ENCODE measurements around the gene DOCK4.

DOCK4 gene

DNA sequence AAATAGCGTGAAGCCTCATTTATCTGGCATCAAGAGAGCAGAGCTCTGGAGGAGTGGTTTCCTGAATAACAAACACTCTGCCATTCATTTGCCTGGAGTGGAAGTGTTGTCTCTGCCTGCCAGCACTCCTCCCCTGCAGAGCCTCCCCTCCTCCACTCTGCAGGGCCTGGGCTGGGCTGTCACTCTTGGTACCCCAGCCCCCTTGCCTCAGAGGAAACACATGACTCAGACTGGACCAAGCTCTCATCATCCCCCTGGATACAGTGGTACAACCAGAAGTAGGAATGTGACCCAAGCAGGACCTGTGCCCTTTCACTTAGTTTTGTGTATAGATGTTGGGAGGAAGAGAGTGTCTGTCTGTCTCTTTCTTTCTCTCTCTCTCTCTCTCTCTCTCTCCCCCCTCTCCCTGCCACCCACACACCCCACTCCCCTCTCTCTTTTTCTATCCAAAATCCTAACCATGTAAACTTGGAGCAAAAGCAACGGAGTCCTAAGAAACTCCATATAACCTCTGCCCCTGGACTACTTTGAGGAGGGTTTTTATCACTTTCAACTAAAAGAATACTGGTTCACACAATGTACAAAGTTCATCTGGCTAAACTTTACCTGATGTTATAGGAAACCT lies 43.9 kb downstream of the DOCK4 start:
- Histone ChIP-seq H3K9ac (ENCODE audit: low read length in 5 of 5) (no peak overlapping the region), H3K4me3 (ENCODE audit: low read depth in 1 of 5, low read length in 5 of 5) (no peak overlapping the region), H3K27ac (ENCODE audit: low read depth, low read length) (peak overlapping the region; percentile 34), H3K4me1 (ENCODE audit: control insufficient read depth in 5 of 5, insufficient read depth in 5 of 5, low read length in 5 of 5) (peaks cover 0 to 33% (median 7%) of the 10 kb centered on the region in 5 donors), H3K9me3 (ENCODE audit: control insufficient read depth in 5 of 5, low read length in 5 of 5) (no peaks in the 10 kb centered on the region), H3K27me3 (ENCODE audit: control insufficient read depth in 5 of 5, insufficient read depth in 4 of 5, low read length in 5 of 5) (no peaks in the 10 kb centered on the region), H3K36me3 (ENCODE audit: control insufficient read depth in 5 of 5, insufficient read depth in 5 of 5, low read length in 5 of 5) (no peaks in the 10 kb centered on the region)

DNA sequence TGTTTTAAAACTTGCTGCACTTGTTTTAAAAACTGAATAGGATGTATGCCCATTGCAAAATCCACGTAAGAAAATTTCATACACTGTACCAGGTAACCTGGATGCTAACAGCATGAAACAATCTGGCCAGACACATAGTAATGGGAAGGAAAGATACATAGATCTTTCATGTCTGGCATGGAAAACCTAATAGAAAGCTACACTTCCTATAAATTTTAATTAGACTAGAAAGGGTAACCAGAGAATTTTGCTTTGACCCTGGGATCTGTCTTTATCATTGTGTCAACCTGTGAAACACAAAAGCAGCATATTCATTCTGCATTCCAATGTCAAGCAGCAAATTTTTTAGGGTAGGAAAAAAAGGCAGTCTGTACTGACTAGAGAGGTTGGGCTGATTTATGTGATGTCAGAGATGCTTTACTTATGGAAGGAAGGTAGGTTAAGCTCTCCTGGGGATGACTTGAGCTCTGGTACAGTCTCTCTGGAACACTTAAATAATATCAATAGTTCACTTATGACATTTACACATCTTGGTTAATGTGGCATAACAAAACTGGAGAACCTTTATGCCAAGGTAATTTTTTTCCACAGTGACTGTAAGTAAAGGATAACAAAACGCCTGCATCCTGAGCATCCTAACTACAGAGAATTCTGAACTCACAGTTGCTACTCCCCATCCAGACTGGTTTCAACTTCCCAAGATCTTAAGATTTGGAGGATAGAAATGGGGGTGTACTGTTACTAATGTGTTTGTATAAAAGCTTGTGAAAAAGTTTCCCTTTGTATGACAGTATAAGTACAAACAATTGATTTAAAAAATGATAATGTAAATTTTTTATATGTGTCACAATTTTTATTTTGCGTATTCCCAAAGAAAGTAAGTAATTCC lies 44.7 kb downstream of the DOCK4 start:
- peaks cover 0 to 30% (median 7%) of the 10 kb centered on the region in 5 donors for H3K4me1 ChIP-seq (ENCODE audit: control insufficient read depth in 5 of 5, insufficient read depth in 5 of 5, low read length in 5 of 5)
- H3K9me3 ChIP-seq (ENCODE audit: control insufficient read depth in 5 of 5, low read length in 5 of 5) = no peaks in the 10 kb centered on the region
- H3K9ac ChIP-seq (ENCODE audit: low read length in 5 of 5) = no peak overlapping the region
- H3K36me3 ChIP-seq (ENCODE audit: control insufficient read depth in 5 of 5, insufficient read depth in 5 of 5, low read length in 5 of 5) = no peaks in the 10 kb centered on the region
- H3K27me3 ChIP-seq (ENCODE audit: control insufficient read depth in 5 of 5, insufficient read depth in 4 of 5, low read length in 5 of 5) = no peaks in the 10 kb centered on the region
- no peak overlapping the region for H3K4me3 ChIP-seq (ENCODE audit: low read depth in 1 of 5, low read length in 5 of 5)
- no peak overlapping the region for H3K27ac ChIP-seq (ENCODE audit: low read depth, low read length)

- H3K9ac ChIP-seq (ENCODE audit: low read length in 5 of 5) = no peak overlapping the region
- H3K27me3 ChIP-seq (ENCODE audit: control insufficient read depth in 5 of 5, insufficient read depth in 4 of 5, low read length in 5 of 5) = no peaks in the 10 kb centered on the region
- no peak overlapping the region for H3K4me3 ChIP-seq (ENCODE audit: low read depth in 1 of 5, low read length in 5 of 5)
- H3K36me3 ChIP-seq (ENCODE audit: control insufficient read depth in 5 of 5, insufficient read depth in 5 of 5, low read length in 5 of 5) = no peaks in the 10 kb centered on the region
- peak overlapping the region; percentile 15 for H3K27ac ChIP-seq (ENCODE audit: low read depth, low read length)
- no peaks in the 10 kb centered on the region for H3K9me3 ChIP-seq (ENCODE audit: control insufficient read depth in 5 of 5, low read length in 5 of 5)
- peaks cover 0 to 30% (median 7%) of the 10 kb centered on the region in 5 donors for H3K4me1 ChIP-seq (ENCODE audit: control insufficient read depth in 5 of 5, insufficient read depth in 5 of 5, low read length in 5 of 5)
Measured at GRCh38 chr7:112160771-112161150, 45.4 kb downstream of the DOCK4 start.

- Histone ChIP-seq H3K27me3 (ENCODE audit: control insufficient read depth in 5 of 5, insufficient read depth in 4 of 5, low read length in 5 of 5) (no peaks in the 10 kb centered on the region), H3K27ac (ENCODE audit: low read depth, low read length) (peak overlapping the region; percentile 15), H3K36me3 (ENCODE audit: control insufficient read depth in 5 of 5, insufficient read depth in 5 of 5, low read length in 5 of 5) (no peaks in the 10 kb centered on the region), H3K4me1 (ENCODE audit: control insufficient read depth in 5 of 5, insufficient read depth in 5 of 5, low read length in 5 of 5) (peaks cover 0 to 30% (median 7%) of the 10 kb centered on the region in 5 donors), H3K9me3 (ENCODE audit: control insufficient read depth in 5 of 5, low read length in 5 of 5) (no peaks in the 10 kb centered on the region), H3K9ac (ENCODE audit: low read length in 5 of 5) (no peak overlapping the region), H3K4me3 (ENCODE audit: low read depth in 1 of 5, low read length in 5 of 5) (no peak overlapping the region)
Measured at GRCh38 chr7:112160130-112160770, 45.9 kb downstream of the DOCK4 start.

DNA sequence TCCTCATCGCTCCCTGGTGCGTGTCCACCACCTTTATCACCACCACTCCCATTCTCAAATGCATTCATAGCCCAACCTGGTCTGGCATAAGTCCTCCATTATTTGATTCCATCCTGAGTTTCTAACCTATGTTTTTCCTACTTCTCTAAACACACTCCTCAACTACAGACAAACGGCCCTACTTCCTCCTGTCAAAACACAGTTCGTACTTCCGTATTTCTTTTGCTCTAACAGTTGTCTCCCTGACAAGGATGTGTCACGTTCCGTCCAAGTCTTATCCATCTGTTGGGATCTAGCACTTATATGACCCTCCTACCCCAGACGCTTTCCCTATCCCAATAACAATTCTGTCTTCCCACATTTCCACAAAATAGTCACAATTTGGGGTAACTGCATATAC lies 46.8 kb downstream of the DOCK4 start:
- no peak overlapping the region for H3K9ac ChIP-seq (ENCODE audit: low read length in 5 of 5)
- no peak overlapping the region for H3K4me3 ChIP-seq (ENCODE audit: low read depth in 1 of 5, low read length in 5 of 5)
- H3K27me3 ChIP-seq (ENCODE audit: control insufficient read depth in 5 of 5, insufficient read depth in 4 of 5, low read length in 5 of 5) = no peaks in the 10 kb centered on the region
- no peaks in the 10 kb centered on the region for H3K36me3 ChIP-seq (ENCODE audit: control insufficient read depth in 5 of 5, insufficient read depth in 5 of 5, low read length in 5 of 5)
- H3K9me3 ChIP-seq (ENCODE audit: control insufficient read depth in 5 of 5, low read length in 5 of 5) = no peaks in the 10 kb centered on the region
- H3K27ac ChIP-seq (ENCODE audit: low read depth, low read length) = no peak overlapping the region
- H3K4me1 ChIP-seq (ENCODE audit: control insufficient read depth in 5 of 5, insufficient read depth in 5 of 5, low read length in 5 of 5) = peaks cover 0 to 30% (median 7%) of the 10 kb centered on the region in 5 donors

- Histone ChIP-seq H3K27ac (ENCODE audit: low read depth, low read length) (no peak overlapping the region), H3K4me1 (ENCODE audit: control insufficient read depth in 5 of 5, insufficient read depth in 5 of 5, low read length in 5 of 5) (peaks cover 0 to 17% (median 1%) of the 10 kb centered on the region in 5 donors), H3K9me3 (ENCODE audit: control insufficient read depth in 5 of 5, low read length in 5 of 5) (no peaks in the 10 kb centered on the region), H3K27me3 (ENCODE audit: control insufficient read depth in 5 of 5, insufficient read depth in 4 of 5, low read length in 5 of 5) (no peaks in the 10 kb centered on the region), H3K36me3 (ENCODE audit: control insufficient read depth in 5 of 5, insufficient read depth in 5 of 5, low read length in 5 of 5) (no peaks in the 10 kb centered on the region), H3K9ac (ENCODE audit: low read length in 5 of 5) (no peak overlapping the region), H3K4me3 (ENCODE audit: low read depth in 1 of 5, low read length in 5 of 5) (no peak overlapping the region)
Measured at GRCh38 chr7:112157072-112157471, 49.1 kb downstream of the DOCK4 start.

- H3K27me3 ChIP-seq (ENCODE audit: control insufficient read depth in 5 of 5, insufficient read depth in 4 of 5, low read length in 5 of 5) = no peaks in the 10 kb centered on the region
- no peaks in the 10 kb centered on the region for H3K36me3 ChIP-seq (ENCODE audit: control insufficient read depth in 5 of 5, insufficient read depth in 5 of 5, low read length in 5 of 5)
- no peaks in the 10 kb centered on the region for H3K9me3 ChIP-seq (ENCODE audit: control insufficient read depth in 5 of 5, low read length in 5 of 5)
- H3K27ac ChIP-seq (ENCODE audit: low read depth, low read length) = no peak overlapping the region
- no peak overlapping the region for H3K4me3 ChIP-seq (ENCODE audit: low read depth in 1 of 5, low read length in 5 of 5)
- H3K9ac ChIP-seq (ENCODE audit: low read length in 5 of 5) = no peak overlapping the region
- H3K4me1 ChIP-seq (ENCODE audit: control insufficient read depth in 5 of 5, insufficient read depth in 5 of 5, low read length in 5 of 5) = peaks cover 0 to 11% (median 0%) of the 10 kb centered on the region in 5 donors
Measured at GRCh38 chr7:112156412-112156811, 49.8 kb downstream of the DOCK4 start.

DNA sequence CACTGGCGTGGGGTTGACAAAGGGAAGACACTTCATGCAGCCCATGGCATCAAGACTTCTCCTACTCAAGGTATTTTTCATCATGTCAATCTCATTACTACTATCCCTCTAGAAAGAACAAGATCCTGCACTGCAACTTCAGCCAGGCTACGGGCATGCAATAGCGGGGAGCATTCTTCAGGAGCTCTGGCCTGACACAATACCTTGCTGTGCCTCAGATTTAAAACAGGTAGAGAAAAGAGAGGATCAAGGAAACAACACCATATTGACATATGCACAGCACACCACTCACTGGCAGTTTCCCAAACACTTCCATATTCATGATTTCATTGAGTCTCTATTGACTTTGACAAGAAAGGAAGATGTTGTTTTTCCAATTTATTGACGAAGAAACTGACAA lies 51.5 kb downstream of the DOCK4 start:
- no peak overlapping the region for H3K27ac ChIP-seq (ENCODE audit: low read depth, low read length)
- H3K27me3 ChIP-seq (ENCODE audit: control insufficient read depth in 5 of 5, insufficient read depth in 4 of 5, low read length in 5 of 5) = no peaks in the 10 kb centered on the region
- H3K9ac ChIP-seq (ENCODE audit: low read length in 5 of 5) = no peak overlapping the region
- H3K36me3 ChIP-seq (ENCODE audit: control insufficient read depth in 5 of 5, insufficient read depth in 5 of 5, low read length in 5 of 5) = no peaks in the 10 kb centered on the region
- peaks cover 0 to 5% (median 0%) of the 10 kb centered on the region in 5 donors for H3K4me1 ChIP-seq (ENCODE audit: control insufficient read depth in 5 of 5, insufficient read depth in 5 of 5, low read length in 5 of 5)
- H3K4me3 ChIP-seq (ENCODE audit: low read depth in 1 of 5, low read length in 5 of 5) = no peak overlapping the region
- no peaks in the 10 kb centered on the region for H3K9me3 ChIP-seq (ENCODE audit: control insufficient read depth in 5 of 5, low read length in 5 of 5)

DNA sequence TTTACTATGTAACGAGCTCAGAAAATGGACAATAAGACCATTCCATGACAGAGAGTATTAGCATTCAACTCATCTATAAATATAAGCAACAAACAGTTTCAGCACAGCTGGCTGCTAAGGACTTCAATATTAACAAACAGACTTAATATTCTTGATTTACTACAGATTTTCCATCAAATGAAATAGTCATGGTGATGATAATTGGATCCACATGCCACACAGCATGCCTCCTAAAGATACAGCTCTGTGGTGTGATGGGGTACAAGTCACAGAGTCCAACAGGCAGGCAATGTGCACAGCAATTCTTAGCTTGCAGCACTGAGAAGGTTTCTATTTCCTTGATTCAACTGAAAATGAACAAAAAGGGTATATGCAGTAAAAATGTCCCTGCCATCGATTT lies 54.0 kb downstream of the DOCK4 start:
- H3K27ac ChIP-seq (ENCODE audit: low read depth, low read length) = no peak overlapping the region

More for the DNA sequence above, 54.0 kb downstream of the DOCK4 start:
- Histone ChIP-seq H3K4me3 (ENCODE audit: low read depth in 1 of 5, low read length in 5 of 5) (no peak overlapping the region), H3K9me3 (ENCODE audit: control insufficient read depth in 5 of 5, low read length in 5 of 5) (no peaks in the 10 kb centered on the region), H3K27me3 (ENCODE audit: control insufficient read depth in 5 of 5, insufficient read depth in 4 of 5, low read length in 5 of 5) (no peaks in the 10 kb centered on the region), H3K4me1 (ENCODE audit: control insufficient read depth in 5 of 5, insufficient read depth in 5 of 5, low read length in 5 of 5) (no peaks in the 10 kb centered on the region), H3K36me3 (ENCODE audit: control insufficient read depth in 5 of 5, insufficient read depth in 5 of 5, low read length in 5 of 5) (no peaks in the 10 kb centered on the region), H3K9ac (ENCODE audit: low read length in 5 of 5) (no peak overlapping the region)
